ENCODE measurements around the gene KLHL15. TPM values are rescaled to one million over a fixed set of nuclear protein-coding genes. Genes with fewer than 3 reads are reported as not detected.

KLHL15 gene
- total RNA-seq, 1 donor: 13.2 TPM

DNA sequence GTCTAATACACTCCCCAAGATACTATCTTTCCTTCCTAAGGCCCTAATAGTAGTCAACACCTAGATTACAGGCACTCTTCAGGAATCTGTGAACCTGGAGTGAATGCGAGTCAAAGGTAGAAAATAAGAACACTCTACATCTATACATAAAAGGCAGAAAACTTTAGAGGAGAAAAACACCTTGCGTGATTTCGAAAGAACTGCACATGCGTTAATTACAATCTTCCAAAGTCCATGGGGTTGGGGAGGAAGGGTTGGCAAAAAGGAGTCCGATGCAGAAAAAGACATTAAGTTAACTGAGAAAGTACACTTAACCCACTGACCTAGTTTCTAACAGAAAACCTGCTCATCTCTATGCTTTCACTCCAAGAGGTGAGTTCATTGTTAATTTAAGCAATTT, 27.3 kb downstream of the KLHL15 start:
- no peak for DNase-seq (ENCODE audit: low read depth)
- TF ChIP-seq, protein P1, sequence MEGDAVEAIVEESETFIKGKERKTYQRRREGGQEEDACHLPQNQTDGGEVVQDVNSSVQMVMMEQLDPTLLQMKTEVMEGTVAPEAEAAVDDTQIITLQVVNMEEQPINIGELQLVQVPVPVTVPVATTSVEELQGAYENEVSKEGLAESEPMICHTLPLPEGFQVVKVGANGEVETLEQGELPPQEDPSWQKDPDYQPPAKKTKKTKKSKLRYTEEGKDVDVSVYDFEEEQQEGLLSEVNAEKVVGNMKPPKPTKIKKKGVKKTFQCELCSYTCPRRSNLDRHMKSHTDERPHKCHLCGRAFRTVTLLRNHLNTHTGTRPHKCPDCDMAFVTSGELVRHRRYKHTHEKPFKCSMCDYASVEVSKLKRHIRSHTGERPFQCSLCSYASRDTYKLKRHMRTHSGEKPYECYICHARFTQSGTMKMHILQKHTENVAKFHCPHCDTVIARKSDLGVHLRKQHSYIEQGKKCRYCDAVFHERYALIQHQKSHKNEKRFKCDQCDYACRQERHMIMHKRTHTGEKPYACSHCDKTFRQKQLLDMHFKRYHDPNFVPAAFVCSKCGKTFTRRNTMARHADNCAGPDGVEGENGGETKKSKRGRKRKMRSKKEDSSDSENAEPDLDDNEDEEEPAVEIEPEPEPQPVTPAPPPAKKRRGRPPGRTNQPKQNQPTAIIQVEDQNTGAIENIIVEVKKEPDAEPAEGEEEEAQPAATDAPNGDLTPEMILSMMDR (IDR thresholded peaks at IDR 0.05; ENCODE audit: insufficient read depth, low read length): no peak
- H3K4me3 ChIP-seq (ENCODE audit: low read depth, low read length): no peak overlapping the region

DNA sequence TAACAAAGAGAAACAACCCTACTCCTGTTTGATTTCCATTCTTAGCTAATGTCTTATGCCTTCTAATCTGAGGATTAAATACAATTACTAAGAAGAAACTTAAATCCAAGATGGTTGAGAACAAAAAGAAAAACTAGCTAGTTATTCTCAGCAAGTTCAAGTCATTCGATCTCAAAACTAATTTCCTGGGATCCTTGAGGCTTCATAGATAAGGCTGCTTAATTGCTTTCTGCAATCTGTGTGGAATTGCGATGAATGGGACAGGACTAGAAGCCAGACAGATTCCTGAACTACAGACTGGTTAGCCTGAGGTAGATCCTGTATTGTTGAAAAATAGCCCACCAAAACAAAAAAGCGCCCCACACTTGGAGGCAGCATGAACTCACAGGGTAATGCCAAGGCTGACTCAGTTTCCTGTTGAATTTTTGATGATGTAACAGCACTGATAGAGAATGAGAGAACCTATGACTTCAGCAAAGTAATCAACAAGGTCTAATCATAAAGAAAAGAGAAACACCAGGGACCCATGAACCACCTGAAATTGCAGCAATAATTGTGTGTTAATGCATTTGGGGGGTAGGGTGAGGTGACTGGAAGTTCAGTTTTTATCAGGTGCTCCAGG, 33.9 kb downstream of the KLHL15 start:
- peak; percentile 43 for DNase-seq (ENCODE audit: low read depth)
- H3K4me3 ChIP-seq (ENCODE audit: low read depth, low read length): no peak overlapping the region
- TF ChIP-seq, protein P1 (IDR thresholded peaks at IDR 0.05; ENCODE audit: insufficient read depth, low read length): no peak

DNA sequence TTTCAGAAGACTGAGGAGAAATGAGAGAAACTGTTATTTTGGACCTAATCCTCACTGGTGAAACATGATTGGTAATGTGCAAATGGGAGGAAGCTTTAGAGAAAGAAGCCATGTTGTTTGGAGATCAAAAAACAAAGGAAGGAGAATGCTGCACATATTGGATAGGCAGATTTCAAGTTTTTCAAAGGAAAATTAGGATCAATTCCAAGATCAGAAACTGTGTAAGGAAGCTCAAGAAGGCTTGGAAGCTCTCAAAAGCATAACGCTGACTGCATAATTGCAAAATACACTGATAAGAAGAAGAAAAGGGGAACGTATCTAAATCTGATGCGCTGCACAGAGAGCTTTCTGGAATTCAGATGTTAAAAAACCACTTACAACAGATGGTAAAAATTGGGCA, 34.6 kb downstream of the KLHL15 start:
- DNase-seq (ENCODE audit: low read depth): no peak
- TF ChIP-seq, protein P1 (IDR thresholded peaks at IDR 0.05; ENCODE audit: insufficient read depth, low read length): no peak
- no peak overlapping the region for H3K4me3 ChIP-seq (ENCODE audit: low read depth, low read length)

DNA sequence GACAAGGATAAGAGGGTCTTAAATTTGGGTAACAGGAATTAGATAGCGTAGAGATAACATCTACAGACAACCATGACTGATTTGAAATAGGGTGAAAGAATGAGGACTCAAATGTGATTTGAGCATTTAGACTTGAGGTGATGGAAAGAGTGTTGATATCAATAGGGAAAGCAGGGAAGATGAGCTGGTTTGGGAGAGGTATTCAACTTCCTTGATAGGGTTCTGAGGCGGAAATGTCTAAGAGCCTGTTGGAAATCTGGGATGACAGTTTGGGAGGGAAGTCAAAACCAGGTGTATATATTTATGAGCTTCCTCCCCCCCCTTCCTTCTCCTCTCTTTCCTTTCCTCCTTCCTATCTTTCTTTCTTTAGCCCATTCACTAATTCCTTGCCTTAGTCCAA, 36.5 kb downstream of the KLHL15 start:
- no peak overlapping the region for H3K4me3 ChIP-seq (ENCODE audit: low read depth, low read length)
- TF ChIP-seq, protein P1 (IDR thresholded peaks at IDR 0.05; ENCODE audit: insufficient read depth, low read length): no peak
- no peak for DNase-seq (ENCODE audit: low read depth)

DNA sequence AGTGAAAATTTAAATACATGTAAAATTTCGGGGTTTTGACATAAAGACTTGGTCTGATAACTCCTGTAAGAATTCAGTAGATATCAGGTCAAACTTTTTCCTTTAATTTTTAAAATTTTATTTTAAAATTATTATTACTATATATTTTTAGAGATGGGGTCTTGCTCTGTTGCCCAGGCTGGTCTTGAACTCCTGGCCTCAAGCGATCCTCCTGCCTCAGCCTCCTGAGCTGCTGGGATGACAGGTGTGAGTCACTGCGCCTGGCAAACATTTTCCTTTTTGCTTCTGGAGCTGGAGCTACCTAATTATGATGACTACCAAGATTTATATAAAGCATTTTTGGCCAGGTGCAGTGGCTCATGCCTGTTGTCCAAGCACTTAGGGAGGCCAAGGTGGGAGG, 37.3 kb downstream of the KLHL15 start:
- no peak overlapping the region for H3K4me3 ChIP-seq (ENCODE audit: low read depth, low read length)
- TF ChIP-seq, protein P1 (IDR thresholded peaks at IDR 0.05; ENCODE audit: insufficient read depth, low read length): no peak
- DNase-seq (ENCODE audit: low read depth): no peak

DNA sequence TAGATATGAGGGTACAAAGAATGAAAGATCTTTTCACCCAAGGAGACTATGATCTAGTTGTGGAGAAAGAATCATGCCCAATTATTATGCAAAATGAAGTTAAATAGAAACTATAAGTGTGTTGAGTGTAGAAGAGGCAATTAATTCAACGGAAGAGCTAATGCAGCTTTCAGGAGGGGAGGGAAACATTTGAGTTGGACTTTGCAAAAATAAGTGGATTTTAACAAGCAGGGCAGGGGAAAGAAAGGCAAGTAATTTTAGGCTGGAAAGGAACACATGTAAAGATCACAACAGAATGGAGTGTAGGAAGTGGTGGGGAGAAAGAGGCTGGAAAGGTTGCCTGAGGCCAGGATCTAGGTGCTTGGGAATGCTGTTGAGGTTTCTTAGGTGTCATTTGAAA, 44.1 kb downstream of the KLHL15 start:
- no peak for DNase-seq (ENCODE audit: low read depth)
- TF ChIP-seq, protein P1 (IDR thresholded peaks at IDR 0.05; ENCODE audit: insufficient read depth, low read length): no peak
- H3K4me3 ChIP-seq (ENCODE audit: low read depth, low read length): no peak overlapping the region

DNA sequence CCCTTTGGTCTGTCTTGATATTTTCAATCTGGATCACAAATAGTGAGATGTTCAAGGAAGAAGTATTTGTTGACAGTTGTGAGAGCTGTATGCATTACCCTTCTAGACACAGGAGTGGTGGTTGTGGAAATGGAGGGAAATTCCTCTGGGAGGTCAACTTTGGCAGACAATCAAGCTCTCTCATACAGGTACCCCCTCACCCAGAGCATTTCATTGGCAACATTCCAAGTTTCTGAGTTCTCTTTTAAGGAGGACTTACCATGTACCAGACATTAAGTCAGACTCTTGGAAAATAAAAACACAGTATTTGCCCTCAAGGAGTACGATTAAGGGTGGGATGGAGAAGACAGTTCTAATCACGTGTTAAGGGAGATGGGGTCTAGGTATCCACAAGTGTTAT, 45.3 kb downstream of the KLHL15 start:
- no peak for DNase-seq (ENCODE audit: low read depth)
- H3K4me3 ChIP-seq (ENCODE audit: low read depth, low read length): no peak overlapping the region
- TF ChIP-seq, protein P1 (IDR thresholded peaks at IDR 0.05; ENCODE audit: insufficient read depth, low read length): no peak
